Liver (tissue), 9 donors: ENCODE results near the gene NOS2. TPM values are rescaled to one million over a fixed set of nuclear protein-coding genes. Genes with fewer than 3 reads are reported as not detected.

Source experiments
- DNase-seq: peaks from one replicate; pipeline ENCODE4 v3.0.0-alpha.2; 2017; ENCODE audit warnings: low spot score
- H3K27ac ChIP-seq, 2 donors: one replicate each; pipeline ENCODE4 v1.7.0; 2013; ENCODE audit warnings: inconsistent platforms in 2 of 2, low read length in 2 of 2, control low read depth in 1 of 2, low read depth in 1 of 2, mild to moderate bottlenecking in 1 of 2
- H3K27me3 ChIP-seq, 4 donors: one replicate each; pipeline versions ENCODE4 v1.6.1 to v1.7.0; 2013; ENCODE audit warnings: low read length in 3 of 4, inconsistent platforms in 1 of 4, mild to moderate bottlenecking in 1 of 4, moderate library complexity in 1 of 4; ENCODE audit not compliant: control insufficient read depth in 4 of 4, insufficient read depth in 4 of 4
- H3K36me3 ChIP-seq, 4 donors: one replicate each; pipeline versions ENCODE4 v1.6.1 to v1.7.0; 2013; ENCODE audit warnings: low read length in 3 of 4, mild to moderate bottlenecking in 3 of 4, low read depth in 1 of 4, moderate library complexity in 1 of 4; ENCODE audit not compliant: control insufficient read depth in 4 of 4, insufficient read depth in 3 of 4
- H3K4me1 ChIP-seq, 4 donors: one replicate each; pipeline versions ENCODE4 v1.6.1 to v1.7.0; 2013; ENCODE audit warnings: low read length in 3 of 4, mild to moderate bottlenecking in 3 of 4, moderate library complexity in 1 of 4; ENCODE audit not compliant: control insufficient read depth in 4 of 4, insufficient read depth in 4 of 4
- H3K4me3 ChIP-seq, 3 donors: one replicate each; pipeline versions ENCODE4 v1.6.1 to v1.7.0; 2013; ENCODE audit warnings: low read length in 3 of 3, control low read depth in 1 of 3, low read depth in 1 of 3, mild to moderate bottlenecking in 1 of 3
- H3K9ac ChIP-seq, 2 donors: one replicate each; pipeline ENCODE4 v1.7.0; 2013; ENCODE audit warnings: low read length in 2 of 2, mild to moderate bottlenecking in 2 of 2, moderate library complexity in 2 of 2, control low read depth in 1 of 2, low read depth in 1 of 2
- H3K9me3 ChIP-seq, 4 donors: one replicate each; pipeline versions ENCODE4 v1.6.1 to v1.7.0; 2013; ENCODE audit warnings: low read length in 3 of 4; ENCODE audit not compliant: control insufficient read depth in 4 of 4
- EGR1 ChIP-seq, 2 donors: IDR thresholded peaks; 2 replicates each; pipeline ENCODE4 v1.6.1; 2016 to 2018; ENCODE audit warnings: antibody characterized with exemption in 2 of 2, low read depth in 2 of 2
- GABPA ChIP-seq, 2 donors: IDR thresholded peaks in 1 of 2; conservative IDR thresholded peaks in 1 of 2; 2 replicates each; pipeline ENCODE4 v1.6.1; 2016; ENCODE audit warnings: antibody characterized with exemption in 2 of 2, mild to moderate bottlenecking in 1 of 2, moderate library complexity in 1 of 2
- HNF4A ChIP-seq, 2 donors: conservative IDR thresholded peaks; 2 replicates each; pipeline ENCODE4 v1.6.1; 2016; ENCODE audit warnings: antibody characterized with exemption in 2 of 2, mild to moderate bottlenecking in 2 of 2
- HNF4G ChIP-seq: IDR thresholded peaks from 2 replicates; pipeline ENCODE4 v1.6.1; 2016; ENCODE audit warnings: antibody characterized with exemption
- JUND ChIP-seq, 2 donors: IDR thresholded peaks; 2 replicates each; pipeline ENCODE4 v1.6.1; 2016; ENCODE audit warnings: antibody characterized with exemption in 2 of 2
- MAX ChIP-seq: IDR thresholded peaks from 2 replicates; pipeline ENCODE4 v1.6.1; 2016; ENCODE audit warnings: antibody characterized with exemption
- RAD21 ChIP-seq, 2 donors: IDR thresholded peaks; 2 replicates each; pipeline ENCODE4 v1.6.1; 2016; ENCODE audit warnings: antibody characterized with exemption in 2 of 2, mild to moderate bottlenecking in 2 of 2
- RXRA ChIP-seq, 2 donors: IDR thresholded peaks; 2 replicates each; pipeline ENCODE4 v1.6.1; 2017 to 2018; ENCODE audit warnings: antibody characterized with exemption in 2 of 2, mild to moderate bottlenecking in 1 of 2
- SP1 ChIP-seq: IDR thresholded peaks from 2 replicates; pipeline ENCODE4 v1.6.1; 2018; ENCODE audit warnings: antibody characterized with exemption, mild to moderate bottlenecking
- YY1 ChIP-seq: IDR thresholded peaks from 2 replicates; pipeline ENCODE4 v1.6.1; 2016; ENCODE audit warnings: antibody characterized with exemption, mild to moderate bottlenecking
- ZBTB33 ChIP-seq: IDR thresholded peaks from 2 replicates; pipeline ENCODE4 v1.6.1; 2016; ENCODE audit warnings: antibody characterized with exemption
- WGBS: extraction: QIAGEN DNeasy Blood & Tissue Kit; methylation state at CpG from one replicate; pipeline ENCODE4 v1.1.7; 2013; 5-methylcytosine and 5-hydroxymethylcytosine counted together
- polyA plus RNA-seq, 2 donors: library from polyadenylated mRNA; stranded (reverse) in 1 of 2; unstranded in 1 of 2; fragments of 200-250 nt in 1 of 2; fragments of >200 nt in 1 of 2; fragmentation: Nextera tagmentation in 1 of 2; extraction: Ambion mirVana in 1 of 2; gene quantifications; one replicate each; pipeline versions ENCODE4 v1.2.1 to v1.2.3, GENCODE V29; 2013 to 2015
- total RNA-seq, 2 donors: library from RNA; depleted of rRNA; stranded (reverse); fragments of >200 nt; gene quantifications; one replicate each; pipeline ENCODE4 v1.2.3, GENCODE V29; 2014
- TF ChIP-seq, protein P1 (sequence below): IDR thresholded peaks from 2 replicates; pipeline ENCODE4 v1.6.1; 2016; ENCODE audit warnings: antibody characterized with exemption, mild to moderate bottlenecking
- TF ChIP-seq, protein P2 (sequence below): IDR thresholded peaks from 2 replicates; pipeline ENCODE4 v1.6.1; 2016; ENCODE audit warnings: antibody characterized with exemption
- donor health status: healthy.
- donor health status: healthy.
- donor health status: healthy.
- donor health status: healthy.
- donor health status: healthy.

Gene NOS2
- total and polyA plus RNA-seq, 4 donors, result under 0.01 to 0.01 TPM; not detected in 2

DNA sequence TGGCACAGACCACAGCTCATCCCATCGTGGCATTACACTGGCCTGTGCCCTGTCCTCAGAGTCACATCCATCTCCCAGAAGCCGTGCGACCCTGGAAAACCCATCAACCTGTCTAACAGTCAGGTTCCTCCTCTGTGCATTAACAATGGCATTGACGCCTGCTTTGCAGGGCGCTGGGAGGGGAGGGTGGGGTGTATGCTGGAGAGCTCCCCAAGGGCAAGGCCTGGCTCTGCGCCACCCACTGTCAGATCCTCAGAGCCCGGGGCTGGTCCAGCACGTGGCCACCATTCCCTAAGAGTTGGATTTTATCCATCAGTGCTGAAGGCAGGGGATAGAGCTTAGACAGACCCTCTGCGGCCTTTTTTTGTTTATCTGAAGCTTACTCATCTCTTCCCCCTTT is 28.7 kb downstream of the NOS2 start:
- 85% methylated on average over 9 of the region's 9 CpGs for WGBS
- peaks cover 0 to 4% (median 0%) of the 10 kb centered on the region in 4 donors for H3K4me1 ChIP-seq
- no peaks in the 10 kb centered on the region for H3K27me3 ChIP-seq
- H3K9me3 ChIP-seq, result no peaks in the 10 kb centered on the region
- H3K36me3 ChIP-seq, result no peaks in the 10 kb centered on the region
- no peak overlapping the region for H3K4me3 ChIP-seq
- TF ChIP-seq GABPA (IDR thresholded peaks at IDR 0.05 in 1 of 2, conservative IDR thresholded peaks at IDR 0.05 in 1 of 2) (no peak), MAX (no peak), SP1 (no peak), RAD21 (IDR thresholded peaks at IDR 0.05) (no peak), EGR1 (IDR thresholded peaks at IDR 0.05; ENCODE audit: low read depth in 2 of 2) (no peak), JUND (IDR thresholded peaks at IDR 0.05) (no peak), HNF4A (conservative IDR thresholded peaks at IDR 0.05) (no peak), ZBTB33 (no peak), YY1 (no peak), RXRA (IDR thresholded peaks at IDR 0.05) (no peak), HNF4G (no peak)
- TF ChIP-seq, protein P1, sequence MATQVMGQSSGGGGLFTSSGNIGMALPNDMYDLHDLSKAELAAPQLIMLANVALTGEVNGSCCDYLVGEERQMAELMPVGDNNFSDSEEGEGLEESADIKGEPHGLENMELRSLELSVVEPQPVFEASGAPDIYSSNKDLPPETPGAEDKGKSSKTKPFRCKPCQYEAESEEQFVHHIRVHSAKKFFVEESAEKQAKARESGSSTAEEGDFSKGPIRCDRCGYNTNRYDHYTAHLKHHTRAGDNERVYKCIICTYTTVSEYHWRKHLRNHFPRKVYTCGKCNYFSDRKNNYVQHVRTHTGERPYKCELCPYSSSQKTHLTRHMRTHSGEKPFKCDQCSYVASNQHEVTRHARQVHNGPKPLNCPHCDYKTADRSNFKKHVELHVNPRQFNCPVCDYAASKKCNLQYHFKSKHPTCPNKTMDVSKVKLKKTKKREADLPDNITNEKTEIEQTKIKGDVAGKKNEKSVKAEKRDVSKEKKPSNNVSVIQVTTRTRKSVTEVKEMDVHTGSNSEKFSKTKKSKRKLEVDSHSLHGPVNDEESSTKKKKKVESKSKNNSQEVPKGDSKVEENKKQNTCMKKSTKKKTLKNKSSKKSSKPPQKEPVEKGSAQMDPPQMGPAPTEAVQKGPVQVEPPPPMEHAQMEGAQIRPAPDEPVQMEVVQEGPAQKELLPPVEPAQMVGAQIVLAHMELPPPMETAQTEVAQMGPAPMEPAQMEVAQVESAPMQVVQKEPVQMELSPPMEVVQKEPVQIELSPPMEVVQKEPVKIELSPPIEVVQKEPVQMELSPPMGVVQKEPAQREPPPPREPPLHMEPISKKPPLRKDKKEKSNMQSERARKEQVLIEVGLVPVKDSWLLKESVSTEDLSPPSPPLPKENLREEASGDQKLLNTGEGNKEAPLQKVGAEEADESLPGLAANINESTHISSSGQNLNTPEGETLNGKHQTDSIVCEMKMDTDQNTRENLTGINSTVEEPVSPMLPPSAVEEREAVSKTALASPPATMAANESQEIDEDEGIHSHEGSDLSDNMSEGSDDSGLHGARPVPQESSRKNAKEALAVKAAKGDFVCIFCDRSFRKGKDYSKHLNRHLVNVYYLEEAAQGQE, result no peak
- no peak overlapping the region for H3K9ac ChIP-seq
- H3K27ac ChIP-seq, result no peak overlapping the region
- no peak for DNase-seq

DNA sequence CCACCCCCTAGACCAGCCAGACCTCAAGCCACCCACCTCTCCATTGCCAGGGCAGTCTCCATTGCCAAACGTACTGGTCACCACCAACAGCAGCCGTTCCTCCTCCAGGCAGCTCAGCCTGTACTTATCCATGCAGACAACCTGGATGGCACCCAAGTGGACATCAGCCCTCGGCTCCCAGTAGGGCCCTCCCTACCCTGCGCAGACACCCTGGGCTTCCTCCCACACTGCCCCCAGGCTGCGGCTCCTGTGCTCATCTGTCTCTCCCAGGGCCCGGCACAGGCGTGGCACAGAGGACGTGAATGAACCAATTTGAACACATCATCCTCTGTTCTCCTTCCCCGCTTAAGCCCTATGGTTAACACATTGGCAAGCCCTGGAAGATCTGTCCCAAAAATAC is 29.5 kb downstream of the NOS2 start:
- H3K9ac ChIP-seq, result no peak overlapping the region
- H3K36me3 ChIP-seq, result no peaks in the 10 kb centered on the region
- no peak for DNase-seq
- 90% methylated on average over 9 of the region's 9 CpGs for WGBS
- H3K4me1 ChIP-seq, result peaks cover 0 to 4% (median 0%) of the 10 kb centered on the region in 4 donors
- no peaks in the 10 kb centered on the region for H3K9me3 ChIP-seq
- TF ChIP-seq MAX, result no peak
- TF ChIP-seq, protein P1, result no peak
- TF ChIP-seq, protein P2, sequence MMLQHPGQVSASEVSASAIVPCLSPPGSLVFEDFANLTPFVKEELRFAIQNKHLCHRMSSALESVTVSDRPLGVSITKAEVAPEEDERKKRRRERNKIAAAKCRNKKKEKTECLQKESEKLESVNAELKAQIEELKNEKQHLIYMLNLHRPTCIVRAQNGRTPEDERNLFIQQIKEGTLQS, result no peak
- no peak overlapping the region for H3K27ac ChIP-seq
- no peak overlapping the region for H3K4me3 ChIP-seq
- no peaks in the 10 kb centered on the region for H3K27me3 ChIP-seq
